Epithelial cell of esophagus (primary cell): ENCODE data around the gene CCDC33.

Source experiments
- DNase-seq: peaks from one replicate; pipeline ENCODE4 v3.0.0; 2010; ENCODE audit warnings: low read depth
- H3K4me3 ChIP-seq: 2 replicates; pipeline ENCODE4 v1.5.1; 2011; ENCODE audit warnings: mild to moderate bottlenecking, low read length, control low read depth
- CTCF ChIP-seq: IDR thresholded peaks from 2 replicates; pipeline ENCODE4 v1.5.1; 2011; ENCODE audit warnings: low read depth, mild to moderate bottlenecking, low read length, control low read depth, inconsistent platforms; ENCODE audit not compliant: insufficient read depth; ENCODE audit errors: missing control alignments

The CCDC33 gene

GRCh38 chr15:74333093-74333492 is 97.0 kb downstream of the CCDC33 start:
- H3K4me3 ChIP-seq: no peak overlapping the region
- no peak for TF ChIP-seq CTCF

GRCh38 chr15:74333662-74334061 is 97.5 kb downstream of the CCDC33 start:
- peak; percentile 59 for DNase-seq
- TF ChIP-seq CTCF: no peak
- no peak overlapping the region for H3K4me3 ChIP-seq

More at GRCh38 chr15:74333093-74333492, 97.0 kb downstream of the CCDC33 start:
- no peak for DNase-seq

- H3K4me3 ChIP-seq: no peak overlapping the region
- no peak for TF ChIP-seq CTCF
These were observed 98.0 kb downstream of the CCDC33 start for GRCh38 chr15:74334127-74334526.

GRCh38 chr15:74335396-74335795 is 99.3 kb downstream of the CCDC33 start:
- no peak for DNase-seq
- H3K4me3 ChIP-seq: no peak overlapping the region

More at GRCh38 chr15:74334127-74334526, 98.0 kb downstream of the CCDC33 start:
- no peak for DNase-seq

GRCh38 chr15:74336061-74337005 is 100.2 kb downstream of the CCDC33 start:
- H3K4me3 ChIP-seq: no peak overlapping the region
- peak; percentile 29 for TF ChIP-seq CTCF
- DNase-seq: peak; percentile 61

More at GRCh38 chr15:74335396-74335795, 99.3 kb downstream of the CCDC33 start:
- TF ChIP-seq CTCF: no peak

- TF ChIP-seq CTCF: no peak
- no peak overlapping the region for H3K4me3 ChIP-seq
- DNase-seq: no peak
These were observed 101.0 kb downstream of the CCDC33 start for GRCh38 chr15:74337146-74337545.
